ENCODE results near the gene PUDP.
"Not testable (repeated sequence)": the region's sequence is repeated elsewhere in the genome, so short reads cannot be mapped to it uniquely, and the experiment has no call there.

The PUDP gene

GRCh38 chrX:7025471-7025870 lies 122.5 kb downstream of the PUDP start:
- no peak for DNase-seq

GRCh38 chrX:7024850-7025249 lies 123.1 kb downstream of the PUDP start:
- DNase-seq: no peak

- DNase-seq: not testable (repeated sequence)
Measured at GRCh38 chrX:7022996-7023395, 125.0 kb downstream of the PUDP start.

GRCh38 chrX:7021991-7022390 lies 126.0 kb downstream of the PUDP start:
- DNase-seq: no peak

GRCh38 chrX:7019555-7019954 lies 128.4 kb downstream of the PUDP start:
- DNase-seq: no peak

- not testable (repeated sequence) for DNase-seq
Measured at GRCh38 chrX:7012262-7012834, 135.6 kb downstream of the PUDP start.

GRCh38 chrX:7010897-7011296 lies 137.1 kb downstream of the PUDP start:
- DNase-seq: not testable (repeated sequence)

GRCh38 chrX:7007328-7007727 lies 140.6 kb downstream of the PUDP start:
- DNase-seq: not testable (repeated sequence)

All from NCI-H1930 (cell line).